GM21717 (cell line): ENCODE results near the gene HEPACAM.

ENCODE experiments used
- ATAC-seq: cut with Tn5 transposase; IDR thresholded peaks from one replicate; pipeline ENCODE4 v1.9.1; 2021; ENCODE audit warnings: mild to moderate bottlenecking, moderate library complexity; ENCODE audit not compliant: unreplicated experiment

Gene HEPACAM

GRCh38 chr11:124943254-124943616 is 7.4 kb upstream of the HEPACAM start:
- ATAC-seq, result no peak

- ATAC-seq, result no peak
Observed at GRCh38 chr11:124942466-124943253, 6.8 kb upstream of the HEPACAM start.

GRCh38 chr11:124941703-124942102 is 5.9 kb upstream of the HEPACAM start:
- no peak for ATAC-seq

- no peak for ATAC-seq
Observed at GRCh38 chr11:124938970-124939369, 3.1 kb upstream of the HEPACAM start.

- no peak for ATAC-seq
Observed at GRCh38 chr11:124938206-124938765, 2.4 kb upstream of the HEPACAM start.

- no peak for ATAC-seq
Observed at GRCh38 chr11:124937336-124937935, 1.6 kb upstream of the HEPACAM start.

GRCh38 chr11:124934862-124935547 is 842 bp downstream of the HEPACAM start:
- ATAC-seq, result no peak

GRCh38 chr11:124930799-124931198 is 5.0 kb downstream of the HEPACAM start:
- peak; percentile 89 for ATAC-seq

GRCh38 chr11:124928942-124929665 is 6.7 kb downstream of the HEPACAM start:
- no peak for ATAC-seq

GRCh38 chr11:124923296-124923695 is 12.6 kb downstream of the HEPACAM start:
- ATAC-seq, result no peak

GRCh38 chr11:124922831-124923230 is 13.0 kb downstream of the HEPACAM start:
- ATAC-seq, result no peak

GRCh38 chr11:124920870-124921609 is 14.8 kb downstream of the HEPACAM start:
- ATAC-seq, result no peak

GRCh38 chr11:124920356-124920755 is 15.5 kb downstream of the HEPACAM start:
- no peak for ATAC-seq

- ATAC-seq, result no peak
Observed at GRCh38 chr11:124919898-124920297, 15.9 kb downstream of the HEPACAM start.

GRCh38 chr11:124918950-124919349 is 16.9 kb downstream of the HEPACAM start, which contains the start of gene HEPN1:
Gene HEPN1 (plus strand): TSS chr11:124919250.
- ATAC-seq, result no peak

GRCh38 chr11:124917115-124917637 is 18.7 kb downstream of the HEPACAM start:
- no peak for ATAC-seq

- no peak for ATAC-seq
Observed at GRCh38 chr11:124916370-124916710, 19.5 kb downstream of the HEPACAM start.

GRCh38 chr11:124915541-124916369 is 20.1 kb downstream of the HEPACAM start:
- no peak for ATAC-seq

- no peak for ATAC-seq
Observed at GRCh38 chr11:124902616-124903015, 33.2 kb downstream of the HEPACAM start.
